HG03196 (cell line): Measurements from ENCODE around the gene ZAP70.

Source experiments
- ATAC-seq: cut with Tn5 transposase; IDR thresholded peaks from one replicate; pipeline ENCODE4 v1.9.1; 2021; ENCODE audit not compliant: unreplicated experiment

The ZAP70 gene

GRCh38 chr2:97732436-97733340 is 19.3 kb downstream of the ZAP70 start:
- ATAC-seq, result no peak

GRCh38 chr2:97733341-97734035 is 20.1 kb downstream of the ZAP70 start:
- ATAC-seq, result no peak

- no peak for ATAC-seq
Measured at GRCh38 chr2:97734061-97735051, 21.0 kb downstream of the ZAP70 start.

GRCh38 chr2:97735161-97735561 is 21.8 kb downstream of the ZAP70 start:
- no peak for ATAC-seq

GRCh38 chr2:97736185-97736584 is 22.8 kb downstream of the ZAP70 start:
- ATAC-seq, result no peak

- ATAC-seq, result no peak
Measured at GRCh38 chr2:97736608-97737330, 23.4 kb downstream of the ZAP70 start.

GRCh38 chr2:97737421-97738178 is 24.2 kb downstream of the ZAP70 start:
- no peak for ATAC-seq

- ATAC-seq, result no peak
Measured at GRCh38 chr2:97738179-97739019, 25.0 kb downstream of the ZAP70 start.

GRCh38 chr2:97739020-97739892 is 25.9 kb downstream of the ZAP70 start:
- ATAC-seq, result no peak

- no peak for ATAC-seq
Measured at GRCh38 chr2:97739893-97740245, 26.5 kb downstream of the ZAP70 start.

GRCh38 chr2:97740590-97741182 is 27.3 kb downstream of the ZAP70 start:
- no peak for ATAC-seq

- no peak for ATAC-seq
Measured at GRCh38 chr2:97741251-97741650, 27.9 kb downstream of the ZAP70 start.

GRCh38 chr2:97741686-97742085 is 28.3 kb downstream of the ZAP70 start:
- ATAC-seq, result no peak

GRCh38 chr2:97742381-97742847 is 29.0 kb downstream of the ZAP70 start:
- no peak for ATAC-seq

- no peak for ATAC-seq
Measured at GRCh38 chr2:97743913-97744312, 30.5 kb downstream of the ZAP70 start.

- ATAC-seq, result no peak
Measured at GRCh38 chr2:97745474-97746174, 32.2 kb downstream of the ZAP70 start.

GRCh38 chr2:97747285-97747684 is 33.9 kb downstream of the ZAP70 start:
- no peak for ATAC-seq
